Epithelial cell of proximal tubule (primary cell): Measurements from ENCODE around the gene AMBRA1. TPM values are rescaled to one million over a fixed set of nuclear protein-coding genes. Genes with fewer than 3 reads are reported as not detected.
A peak's percentile ranks its signal among the peaks of the same experiment; 100 is the strongest.

Source experiments
- DNase-seq: peaks from one replicate; pipeline ENCODE4 v3.0.0-alpha.2; 2011; ENCODE audit warnings: low read depth
- H3K4me3 ChIP-seq: 2 replicates; pipeline ENCODE4 v1.5.1; 2011; ENCODE audit warnings: low read depth, mild to moderate bottlenecking, low read length
- CTCF ChIP-seq: conservative IDR thresholded peaks from 2 replicates; pipeline ENCODE4 v1.5.1; 2012; ENCODE audit warnings: low read depth, mild to moderate bottlenecking, low read length
- total RNA-seq: library from RNA; depleted of rRNA; stranded (reverse); fragments of >200 nt; gene quantifications from 2 replicates; pipeline ENCODE4 v1.2.3, GENCODE V29; 2015

Gene AMBRA1
- total RNA-seq, 1 donor from 2014 or later, result 21.0 TPM

DNA sequence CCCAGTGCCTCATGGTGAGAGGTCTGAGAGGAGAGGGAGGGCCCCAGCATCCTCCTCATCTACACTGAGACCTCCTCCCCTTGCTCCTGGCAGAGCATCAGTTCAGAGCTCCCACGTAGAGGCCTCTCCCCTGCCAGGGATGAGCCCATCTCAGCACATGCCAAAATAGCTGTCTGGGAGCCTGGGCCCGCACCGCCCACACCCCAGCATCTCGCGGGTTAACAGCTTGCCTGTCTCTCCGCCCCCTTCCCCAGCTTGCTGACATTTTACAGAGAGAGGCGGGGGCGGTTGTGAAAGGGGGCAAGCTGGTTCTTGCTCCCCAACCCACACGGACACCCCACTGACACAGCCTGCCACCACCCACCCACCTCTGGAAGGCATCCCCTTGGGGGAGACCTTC is 240.1 kb downstream of the AMBRA1 start:
- no peak for DNase-seq
- TF ChIP-seq CTCF, result no peak
- H3K4me3 ChIP-seq, result no peak overlapping the region

DNA sequence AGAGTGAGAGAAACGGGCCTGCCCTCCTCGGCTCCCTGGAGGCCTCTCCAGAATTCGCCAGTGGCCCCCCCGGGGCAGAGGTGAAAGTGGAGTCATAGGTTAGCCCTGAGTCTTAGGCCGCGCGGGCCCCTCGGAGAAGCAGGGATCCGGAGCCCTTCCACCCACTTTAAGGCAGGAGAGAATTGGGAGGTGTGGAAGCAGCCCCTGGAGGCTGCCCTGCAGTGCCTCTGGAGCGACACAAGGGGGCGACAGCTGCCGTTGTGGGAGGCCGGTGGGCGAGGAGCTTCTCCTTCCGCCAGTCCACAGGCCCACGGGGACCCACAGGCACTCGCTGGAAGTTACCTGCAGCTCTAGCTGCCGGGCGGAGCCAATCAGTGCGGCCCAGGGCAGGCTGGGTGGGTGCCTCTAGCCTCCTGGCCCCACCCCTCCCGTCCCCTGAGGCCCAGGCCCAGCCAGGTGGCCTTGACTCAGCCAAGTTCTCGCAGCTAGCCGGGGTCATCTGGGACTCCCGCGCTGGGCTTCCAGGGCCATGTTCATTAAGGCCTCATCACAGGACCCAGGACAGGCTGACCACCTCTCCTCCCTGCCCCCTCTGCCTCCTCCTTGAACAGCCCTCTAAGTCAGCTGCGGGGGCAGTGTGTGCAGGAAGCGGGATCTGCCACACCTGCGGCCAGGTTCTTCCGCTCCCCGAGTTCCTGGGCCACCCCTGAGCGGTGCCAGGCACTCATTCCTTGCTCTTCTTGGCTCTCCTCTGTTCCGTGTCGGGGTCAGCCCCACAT is 241.6 kb downstream of the AMBRA1 start:
- no peak overlapping the region for H3K4me3 ChIP-seq
- TF ChIP-seq CTCF, result peak; percentile 74
- no peak for DNase-seq

DNA sequence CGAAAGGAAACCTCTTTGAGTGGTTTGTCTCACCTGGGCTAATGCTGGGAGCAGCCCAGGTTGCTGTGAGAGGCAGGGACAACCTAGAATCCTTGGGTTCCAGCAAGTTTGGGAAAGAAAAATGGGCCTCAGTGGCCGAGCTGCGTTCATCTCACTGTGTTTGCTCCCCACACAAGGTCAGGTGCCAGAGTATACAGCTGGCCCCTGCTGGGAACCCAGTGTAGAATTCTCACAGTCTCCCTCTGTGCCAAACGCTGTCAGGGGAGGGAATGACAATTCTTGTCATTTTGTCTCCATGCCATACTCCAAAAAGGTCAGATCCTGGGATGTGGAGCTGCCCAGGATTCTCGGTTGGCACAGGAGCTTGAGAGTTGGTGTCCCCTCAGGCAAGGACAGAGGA is 242.2 kb downstream of the AMBRA1 start:
- no peak overlapping the region for H3K4me3 ChIP-seq
- TF ChIP-seq CTCF, result no peak
- DNase-seq, result no peak

GRCh38 chr11:46351148-46351547 is 242.7 kb downstream of the AMBRA1 start:
- no peak for TF ChIP-seq CTCF
- no peak for DNase-seq
- H3K4me3 ChIP-seq, result no peak overlapping the region

- no peak for TF ChIP-seq CTCF
- DNase-seq, result no peak
These were observed 243.1 kb downstream of the AMBRA1 start for GRCh38 chr11:46350695-46351094.

GRCh38 chr11:46348566-46349401 is 245.0 kb downstream of the AMBRA1 start:
- peak overlapping the region; percentile 91 for H3K4me3 ChIP-seq
- TF ChIP-seq CTCF, result no peak
- no peak for DNase-seq

More at GRCh38 chr11:46350695-46351094, 243.1 kb downstream of the AMBRA1 start:
- no peak overlapping the region for H3K4me3 ChIP-seq
